Smooth muscle cell (in vitro differentiated cells): ENCODE measurements around the gene EPB42. TPM values are rescaled to one million over a fixed set of nuclear protein-coding genes. Genes with fewer than 3 reads are reported as not detected.
"Not testable (repeated sequence)": the region's sequence is repeated elsewhere in the genome, so short reads cannot be mapped to it uniquely, and the experiment has no call there.

Experiments
- DNase-seq: peaks from one replicate; lab custom pipeline; 2025; ENCODE audit not compliant: unreplicated experiment; lab: John Stamatoyannopoulos, UW
- H2AFZ ChIP-seq: fragments of 200-600 bp; sonication (generic); 2 replicates; pipeline ENCODE4 v1.6.0; 2016; ENCODE audit warnings: antibody characterized with exemption, low read depth, mild to moderate bottlenecking
- H3F3A ChIP-seq: fragments of 200-600 bp; sonication (generic); 2 replicates; pipeline ENCODE4 v1.6.0; 2017; ENCODE audit warnings: antibody characterized with exemption, low read depth
- H3K27ac ChIP-seq: fragments of 200-600 bp; sonication (generic); 2 replicates; pipeline ENCODE4 v1.5.1; 2016; ENCODE audit warnings: low read depth, mild to moderate bottlenecking
- H3K27me3 ChIP-seq: fragments of 200-600 bp; sonication (generic); 2 replicates; pipeline ENCODE4 v1.6.1; 2016; ENCODE audit warnings: low read depth, mild to moderate bottlenecking
- H3K36me3 ChIP-seq: fragments of 200-600 bp; sonication (generic); 2 replicates; pipeline ENCODE4 v1.5.1; 2016; ENCODE audit warnings: low read depth
- H3K4me1 ChIP-seq: fragments of 200-600 bp; sonication (generic); 2 replicates; pipeline ENCODE4 v1.5.1; 2016; ENCODE audit warnings: low read depth
- H3K4me2 ChIP-seq: fragments of 200-600 bp; sonication (generic); 2 replicates; pipeline ENCODE4 v1.6.0; 2016; ENCODE audit warnings: mild to moderate bottlenecking
- H3K4me3 ChIP-seq: fragments of 200-600 bp; sonication (generic); 2 replicates; pipeline ENCODE4 v1.5.1; 2016; ENCODE audit warnings: mild to moderate bottlenecking
- H3K79me2 ChIP-seq: fragments of 200-600 bp; sonication (generic); 2 replicates; pipeline ENCODE4 v1.6.0; 2016; ENCODE audit warnings: low read depth, mild to moderate bottlenecking
- H3K9ac ChIP-seq: fragments of 200-600 bp; sonication (generic); 2 replicates; pipeline ENCODE4 v1.6.0; 2016; ENCODE audit warnings: low read depth
- H3K9me3 ChIP-seq: fragments of 200-600 bp; sonication (generic); replicated peaks from 2 replicates; pipeline ENCODE4 v1.5.1; 2016; ENCODE audit warnings: low read depth
- H4K20me1 ChIP-seq: fragments of 200-600 bp; sonication (generic); 2 replicates; pipeline ENCODE4 v1.6.0; 2016; ENCODE audit warnings: low read depth
- CTCF ChIP-seq: fragments of 200-600 bp; sonication (generic); IDR thresholded peaks from 2 replicates; pipeline ENCODE4 v1.5.1; 2017; ENCODE audit warnings: borderline replicate concordance, mild to moderate bottlenecking, antibody characterized with exemption; ENCODE audit not compliant: insufficient read depth, poor library complexity, severe bottlenecking
- WGBS: methylation state at CpG from one replicate; pipeline ENCODE4 v1.1.7; 2016; ENCODE audit warnings: low lambda C conversion rate; 5-methylcytosine and 5-hydroxymethylcytosine counted together
- polyA plus RNA-seq: library from polyadenylated mRNA; unstranded; fragments of >200 nt; fragmentation: Nextera tagmentation; extraction: Ambion mirVana; gene quantifications from 2 replicates; pipeline ENCODE4 v1.2.1, GENCODE V29; 2016
- total RNA-seq: library from RNA; depleted of rRNA; stranded (reverse); fragments of >200 nt; gene quantifications from 2 replicates; pipeline ENCODE4 v1.2.3, GENCODE V29; 2014

The EPB42 gene
- total and polyA plus RNA-seq, 2 experiments from 2014 or later: not detected

GRCh38 chr15:43185157-43186002 lies 35.4 kb downstream of the EPB42 start, which contains the start of gene CCNDBP1:
CCNDBP1 (plus strand) TSS chr15:43185403; CDS start chr15:43185499, 96 bp downstream.
- Histone ChIP-seq H3K79me2 (peaks cover 9% of the 10 kb centered on the region), H3K4me1 (peaks cover 8% of the 10 kb centered on the region), H3K9me3 (no peaks in the 10 kb centered on the region), H3K4me3 (peak within 1 kb of the TSS; percentile 85), H3K9ac (peak within 1 kb of the TSS; percentile 36), H3K27ac (no peak within 1 kb of the TSS), H3K36me3 (no peaks in the 10 kb centered on the region), H3K4me2 (peak within 1 kb of the TSS; percentile 99), H3K27me3 (no peaks in the 10 kb centered on the region), H3F3A (peaks cover 14% of the 10 kb centered on the region), H4K20me1 (no peaks in the 10 kb centered on the region), H2AFZ (peak within 1 kb of the TSS; percentile 95)
- DNase-seq: peak; percentile 25
- peak; percentile 31 for TF ChIP-seq CTCF
- under 1% methylated on average over 45 of the region's 69 CpGs for WGBS

- peak overlapping the region; percentile 95 for H2AFZ ChIP-seq
- H3K9ac ChIP-seq: no peak overlapping the region
- no peaks in the 10 kb centered on the region for H3K27me3 ChIP-seq
- no peaks in the 10 kb centered on the region for H4K20me1 ChIP-seq
- peaks cover 8% of the 10 kb centered on the region for H3K4me1 ChIP-seq
- WGBS: 68% methylated on average over 9 of the region's 9 CpGs
- peak overlapping the region; percentile 85 for H3K4me3 ChIP-seq
- no peak overlapping the region for H3K27ac ChIP-seq
- no peaks in the 10 kb centered on the region for H3K36me3 ChIP-seq
- H3K4me2 ChIP-seq: peak overlapping the region; percentile 99
- H3K79me2 ChIP-seq: peaks cover 9% of the 10 kb centered on the region
- no peak for TF ChIP-seq CTCF
- H3F3A ChIP-seq: peaks cover 14% of the 10 kb centered on the region
- no peak for DNase-seq
- H3K9me3 ChIP-seq: no peaks in the 10 kb centered on the region
Observed at GRCh38 chr15:43184407-43185124, 36.3 kb downstream of the EPB42 start.

- DNase-seq: no peak
- no peaks in the 10 kb centered on the region for H3K36me3 ChIP-seq
- H3F3A ChIP-seq: peaks cover 14% of the 10 kb centered on the region
- no peaks in the 10 kb centered on the region for H3K27me3 ChIP-seq
- 92% methylated on average over 3 of the region's 3 CpGs for WGBS
- TF ChIP-seq CTCF: no peak
- H3K9me3 ChIP-seq: no peaks in the 10 kb centered on the region
- no peak overlapping the region for H2AFZ ChIP-seq
- H3K4me1 ChIP-seq: peaks cover 8% of the 10 kb centered on the region
- no peak overlapping the region for H3K4me3 ChIP-seq
- H3K4me2 ChIP-seq: no peak overlapping the region
- no peaks in the 10 kb centered on the region for H4K20me1 ChIP-seq
- H3K27ac ChIP-seq: no peak overlapping the region
- no peak overlapping the region for H3K9ac ChIP-seq
- H3K79me2 ChIP-seq: peaks cover 9% of the 10 kb centered on the region
Observed at GRCh38 chr15:43183270-43183669, 37.5 kb downstream of the EPB42 start.

DNA sequence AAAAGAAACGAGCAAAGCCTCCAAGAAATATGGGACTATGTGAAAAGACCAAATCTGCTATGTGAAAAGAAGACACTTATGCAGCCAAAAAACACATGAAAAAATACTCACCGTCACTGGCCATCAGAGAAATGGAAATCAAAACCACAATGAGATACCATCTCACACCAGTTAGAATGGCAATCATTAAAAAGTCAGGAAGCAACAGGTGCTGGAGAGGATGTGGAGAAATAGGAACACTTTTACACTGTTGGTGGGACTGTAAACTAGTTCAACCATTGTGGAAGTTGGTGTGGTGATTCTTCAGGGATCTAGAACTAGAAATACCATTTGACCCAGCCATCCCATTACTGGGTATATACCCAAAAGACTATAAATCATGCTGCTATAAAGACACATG lies 43.7 kb downstream of the EPB42 start:
- H3K9me3 ChIP-seq, H3F3A ChIP-seq, H3K27me3 ChIP-seq, H2AFZ ChIP-seq, H4K20me1 ChIP-seq, DNase-seq, H3K36me3 ChIP-seq, H3K4me1 ChIP-seq, H3K9ac ChIP-seq, H3K4me2 ChIP-seq, H3K79me2 ChIP-seq, H3K4me3 ChIP-seq, H3K27ac ChIP-seq: not testable (repeated sequence)
- 95% methylated on average over 2 of the region's 2 CpGs for WGBS

- not testable (repeated sequence) for H3K4me3 ChIP-seq, H3K9me3 ChIP-seq, H3K27ac ChIP-seq, H3K4me1 ChIP-seq, H3K27me3 ChIP-seq, H2AFZ ChIP-seq, H3K4me2 ChIP-seq, H3K79me2 ChIP-seq, H3F3A ChIP-seq, H4K20me1 ChIP-seq, H3K9ac ChIP-seq, DNase-seq, H3K36me3 ChIP-seq
- WGBS: 97% methylated on average over 25 of the region's 25 CpGs
Observed at GRCh38 chr15:43175656-43176309, 45.0 kb downstream of the EPB42 start.
